ENCODE results near the gene CRYZL1.

Gene CRYZL1

GRCh38 chr21:33659568-33659949 lies 18.0 kb upstream of the CRYZL1 start:
- H3K4me1 ChIP-seq (ENCODE audit: low read length): no peaks in the 10 kb centered on the region
- H3K27ac ChIP-seq (ENCODE audit: low read length): no peak overlapping the region
- no peaks in the 10 kb centered on the region for H3K79me2 ChIP-seq (ENCODE audit: low read length)
- TF ChIP-seq EZH2phosphoT487 (IDR thresholded peaks at IDR 0.05; ENCODE audit: low read depth) (no peak), CTCF (IDR thresholded peaks at IDR 0.05; ENCODE audit: low read depth, low read length) (no peak)
- H3K36me3 ChIP-seq (replicated peaks; ENCODE audit: low read depth, low read length): no peaks in the 10 kb centered on the region
- H4K20me1 ChIP-seq (ENCODE audit: insufficient read depth, low read length): no peaks in the 10 kb centered on the region
- H2AFZ ChIP-seq (ENCODE audit: low read depth, low read length): no peak overlapping the region
- H3K27me3 ChIP-seq (ENCODE audit: low read depth, low read length): no peaks in the 10 kb centered on the region
- H3K9ac ChIP-seq (ENCODE audit: low read length): no peak overlapping the region
- H3K9me3 ChIP-seq (ENCODE audit: insufficient read depth, low read length): no peaks in the 10 kb centered on the region
- H3K4me3 ChIP-seq (ENCODE audit: low read length): no peak overlapping the region
- H3K4me2 ChIP-seq (ENCODE audit: low read length): no peak overlapping the region

- H3K27ac ChIP-seq (ENCODE audit: low read length): no peak overlapping the region
- no peaks in the 10 kb centered on the region for H3K4me1 ChIP-seq (ENCODE audit: low read length)
- no peaks in the 10 kb centered on the region for H3K79me2 ChIP-seq (ENCODE audit: low read length)
- H3K27me3 ChIP-seq (ENCODE audit: low read depth, low read length): no peaks in the 10 kb centered on the region
- no peaks in the 10 kb centered on the region for H3K9me3 ChIP-seq (ENCODE audit: insufficient read depth, low read length)
- H4K20me1 ChIP-seq (ENCODE audit: insufficient read depth, low read length): no peaks in the 10 kb centered on the region
- no peaks in the 10 kb centered on the region for H3K36me3 ChIP-seq (replicated peaks; ENCODE audit: low read depth, low read length)
- H3K9ac ChIP-seq (ENCODE audit: low read length): no peak overlapping the region
- no peak overlapping the region for H2AFZ ChIP-seq (ENCODE audit: low read depth, low read length)
- no peak overlapping the region for H3K4me3 ChIP-seq (ENCODE audit: low read length)
- no peak for TF ChIP-seq EZH2phosphoT487 (IDR thresholded peaks at IDR 0.05; ENCODE audit: low read depth)
- TF ChIP-seq CTCF (IDR thresholded peaks at IDR 0.05; ENCODE audit: low read depth, low read length): no peak
- H3K4me2 ChIP-seq (ENCODE audit: low read length): no peak overlapping the region
These were observed 17.5 kb upstream of the CRYZL1 start for GRCh38 chr21:33658919-33659567.

- TF ChIP-seq EZH2phosphoT487 (IDR thresholded peaks at IDR 0.05; ENCODE audit: low read depth) (no peak), CTCF (IDR thresholded peaks at IDR 0.05; ENCODE audit: low read depth, low read length) (no peak)
- Histone ChIP-seq H3K9ac (ENCODE audit: low read length) (no peak overlapping the region), H3K9me3 (ENCODE audit: insufficient read depth, low read length) (no peaks in the 10 kb centered on the region), H2AFZ (ENCODE audit: low read depth, low read length) (no peak overlapping the region), H3K27ac (ENCODE audit: low read length) (no peak overlapping the region), H3K27me3 (ENCODE audit: low read depth, low read length) (no peaks in the 10 kb centered on the region), H3K4me3 (ENCODE audit: low read length) (no peak overlapping the region), H4K20me1 (ENCODE audit: insufficient read depth, low read length) (no peaks in the 10 kb centered on the region), H3K4me1 (ENCODE audit: low read length) (no peaks in the 10 kb centered on the region), H3K4me2 (ENCODE audit: low read length) (no peak overlapping the region), H3K36me3 (replicated peaks; ENCODE audit: low read depth, low read length) (no peaks in the 10 kb centered on the region), H3K79me2 (ENCODE audit: low read length) (no peaks in the 10 kb centered on the region)
These were observed 15.7 kb upstream of the CRYZL1 start for GRCh38 chr21:33657124-33657820.

- Histone ChIP-seq H3K4me3 (ENCODE audit: low read length) (no peak overlapping the region), H3K4me1 (ENCODE audit: low read length) (no peaks in the 10 kb centered on the region), H3K9me3 (ENCODE audit: insufficient read depth, low read length) (no peaks in the 10 kb centered on the region), H3K27ac (ENCODE audit: low read length) (no peak overlapping the region), H3K79me2 (ENCODE audit: low read length) (no peaks in the 10 kb centered on the region), H2AFZ (ENCODE audit: low read depth, low read length) (no peak overlapping the region), H3K4me2 (ENCODE audit: low read length) (no peak overlapping the region), H3K9ac (ENCODE audit: low read length) (no peak overlapping the region), H3K27me3 (ENCODE audit: low read depth, low read length) (no peaks in the 10 kb centered on the region), H4K20me1 (ENCODE audit: insufficient read depth, low read length) (no peaks in the 10 kb centered on the region), H3K36me3 (replicated peaks; ENCODE audit: low read depth, low read length) (no peaks in the 10 kb centered on the region)
- TF ChIP-seq EZH2phosphoT487 (IDR thresholded peaks at IDR 0.05; ENCODE audit: low read depth) (no peak), CTCF (IDR thresholded peaks at IDR 0.05; ENCODE audit: low read depth, low read length) (no peak)
These were observed 14.2 kb upstream of the CRYZL1 start for GRCh38 chr21:33655588-33656221.

Data from OCI-LY3 (cell line).